ENCODE data around the gene GNG2.

The GNG2 gene

GRCh38 chr14:51979088-51979709 is 118.8 kb downstream of the GNG2 start:
- Histone ChIP-seq H2AFZ (ENCODE audit: low read depth, low read length, severe bottlenecking) (peak overlapping the region; percentile 24), H3K79me2 (ENCODE audit: insufficient read depth, low read length) (no peaks in the 10 kb centered on the region), H3K27me3 (ENCODE audit: low read length) (no peaks in the 10 kb centered on the region), H3K9ac (ENCODE audit: low read length) (no peak overlapping the region), H3K9me3 (ENCODE audit: insufficient read depth, low read length) (no peaks in the 10 kb centered on the region), H3F3A (ENCODE audit: insufficient read depth) (no peaks in the 10 kb centered on the region), H3K4me3 (ENCODE audit: insufficient read depth, low read length, poor library complexity, severe bottlenecking) (no peak overlapping the region), H3K27ac (ENCODE audit: low read depth, low read length) (no peak overlapping the region), H3K9me2 (replicated peaks; ENCODE audit: insufficient read depth, low read length) (no peaks in the 10 kb centered on the region), H3K4me2 (ENCODE audit: low read depth, low read length, poor library complexity, severe bottlenecking) (no peak overlapping the region), H4K20me1 (ENCODE audit: low read depth, low read length) (no peaks in the 10 kb centered on the region), H3K36me3 (ENCODE audit: low read length) (no peaks in the 10 kb centered on the region)
- TF ChIP-seq, protein P1, sequence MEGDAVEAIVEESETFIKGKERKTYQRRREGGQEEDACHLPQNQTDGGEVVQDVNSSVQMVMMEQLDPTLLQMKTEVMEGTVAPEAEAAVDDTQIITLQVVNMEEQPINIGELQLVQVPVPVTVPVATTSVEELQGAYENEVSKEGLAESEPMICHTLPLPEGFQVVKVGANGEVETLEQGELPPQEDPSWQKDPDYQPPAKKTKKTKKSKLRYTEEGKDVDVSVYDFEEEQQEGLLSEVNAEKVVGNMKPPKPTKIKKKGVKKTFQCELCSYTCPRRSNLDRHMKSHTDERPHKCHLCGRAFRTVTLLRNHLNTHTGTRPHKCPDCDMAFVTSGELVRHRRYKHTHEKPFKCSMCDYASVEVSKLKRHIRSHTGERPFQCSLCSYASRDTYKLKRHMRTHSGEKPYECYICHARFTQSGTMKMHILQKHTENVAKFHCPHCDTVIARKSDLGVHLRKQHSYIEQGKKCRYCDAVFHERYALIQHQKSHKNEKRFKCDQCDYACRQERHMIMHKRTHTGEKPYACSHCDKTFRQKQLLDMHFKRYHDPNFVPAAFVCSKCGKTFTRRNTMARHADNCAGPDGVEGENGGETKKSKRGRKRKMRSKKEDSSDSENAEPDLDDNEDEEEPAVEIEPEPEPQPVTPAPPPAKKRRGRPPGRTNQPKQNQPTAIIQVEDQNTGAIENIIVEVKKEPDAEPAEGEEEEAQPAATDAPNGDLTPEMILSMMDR (IDR thresholded peaks at IDR 0.05; ENCODE audit: insufficient read depth, low read length, poor library complexity, severe bottlenecking): peak; percentile 96
- no peak for TF ChIP-seq EZH2phosphoT487 (conservative IDR thresholded peaks at IDR 0.05; ENCODE audit: low read length)

DNA sequence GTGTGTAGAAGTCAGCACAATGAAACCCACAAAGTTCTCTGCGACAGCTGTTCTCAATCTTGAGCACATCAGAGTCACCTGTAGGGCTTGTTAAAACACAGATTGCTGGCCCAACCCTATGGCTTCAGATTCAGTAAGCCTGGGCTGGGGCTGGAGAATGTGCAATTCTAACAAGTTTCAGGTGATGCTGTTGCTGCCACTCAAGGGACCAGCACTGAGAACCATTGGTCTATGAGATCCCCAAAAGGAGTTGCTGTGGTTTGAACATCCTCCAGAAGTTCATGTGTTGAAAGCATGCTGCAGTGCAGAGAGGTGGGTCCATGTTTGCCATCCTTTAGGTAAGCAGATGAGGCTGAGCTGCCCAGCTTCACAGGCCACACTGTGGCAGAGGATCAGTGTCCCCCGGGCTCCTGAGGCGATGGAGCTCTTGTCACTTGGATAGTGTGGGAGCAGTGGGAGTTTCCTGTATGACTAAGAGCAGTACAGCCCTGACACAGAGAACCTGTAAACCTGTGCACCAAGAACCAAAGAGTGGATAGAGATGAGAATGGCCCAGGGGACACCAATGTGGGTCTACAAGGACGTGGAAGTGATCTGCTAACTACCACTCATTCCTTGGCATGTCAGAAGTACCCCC is 120.9 kb downstream of the GNG2 start:
- no peaks in the 10 kb centered on the region for H4K20me1 ChIP-seq (ENCODE audit: low read depth, low read length)
- H3K27ac ChIP-seq (ENCODE audit: low read depth, low read length): no peak overlapping the region
- no peak overlapping the region for H3K9ac ChIP-seq (ENCODE audit: low read length)
- H3F3A ChIP-seq (ENCODE audit: insufficient read depth): no peaks in the 10 kb centered on the region
- no peak overlapping the region for H3K4me3 ChIP-seq (ENCODE audit: insufficient read depth, low read length, poor library complexity, severe bottlenecking)
- no peaks in the 10 kb centered on the region for H3K9me3 ChIP-seq (ENCODE audit: insufficient read depth, low read length)
- H3K36me3 ChIP-seq (ENCODE audit: low read length): no peaks in the 10 kb centered on the region
- no peak overlapping the region for H3K4me2 ChIP-seq (ENCODE audit: low read depth, low read length, poor library complexity, severe bottlenecking)
- no peak overlapping the region for H2AFZ ChIP-seq (ENCODE audit: low read depth, low read length, severe bottlenecking)
- TF ChIP-seq, protein P1 (IDR thresholded peaks at IDR 0.05; ENCODE audit: insufficient read depth, low read length, poor library complexity, severe bottlenecking): no peak
- no peak for TF ChIP-seq EZH2phosphoT487 (conservative IDR thresholded peaks at IDR 0.05; ENCODE audit: low read length)
- no peaks in the 10 kb centered on the region for H3K9me2 ChIP-seq (replicated peaks; ENCODE audit: insufficient read depth, low read length)
- no peaks in the 10 kb centered on the region for H3K79me2 ChIP-seq (ENCODE audit: insufficient read depth, low read length)
- no peaks in the 10 kb centered on the region for H3K27me3 ChIP-seq (ENCODE audit: low read length)

- H3K4me2 ChIP-seq (ENCODE audit: low read depth, low read length, poor library complexity, severe bottlenecking): peak overlapping the region; percentile 84
- peak overlapping the region; percentile 93 for H3K9ac ChIP-seq (ENCODE audit: low read length)
- H3K4me3 ChIP-seq (ENCODE audit: insufficient read depth, low read length, poor library complexity, severe bottlenecking): no peak overlapping the region
- no peaks in the 10 kb centered on the region for H3K9me2 ChIP-seq (replicated peaks; ENCODE audit: insufficient read depth, low read length)
- no peaks in the 10 kb centered on the region for H3K9me3 ChIP-seq (ENCODE audit: insufficient read depth, low read length)
- no peaks in the 10 kb centered on the region for H3K27me3 ChIP-seq (ENCODE audit: low read length)
- H3K27ac ChIP-seq (ENCODE audit: low read depth, low read length): no peak overlapping the region
- no peaks in the 10 kb centered on the region for H4K20me1 ChIP-seq (ENCODE audit: low read depth, low read length)
- H3K36me3 ChIP-seq (ENCODE audit: low read length): peaks cover 16% of the 10 kb centered on the region; the same call in 1 of the 2 replicates
- peaks cover 34% of the 10 kb centered on the region for H3K79me2 ChIP-seq (ENCODE audit: insufficient read depth, low read length)
- H2AFZ ChIP-seq (ENCODE audit: low read depth, low read length, severe bottlenecking): peak overlapping the region; percentile 80
- no peak for TF ChIP-seq EZH2phosphoT487 (conservative IDR thresholded peaks at IDR 0.05; ENCODE audit: low read length)
- TF ChIP-seq, protein P1 (IDR thresholded peaks at IDR 0.05; ENCODE audit: insufficient read depth, low read length, poor library complexity, severe bottlenecking): no peak
- peaks cover 2% of the 10 kb centered on the region; the same call in 1 of the 2 replicates for H3F3A ChIP-seq (ENCODE audit: insufficient read depth)
Measured at GRCh38 chr14:51988221-51988620, 127.8 kb downstream of the GNG2 start.
